Measurements from ENCODE around the gene GID8. TPM values are rescaled to one million over a fixed set of nuclear protein-coding genes. Genes with fewer than 3 reads are reported as not detected.
A peak's percentile ranks its signal among the peaks of the same experiment; 100 is the strongest.

GID8 gene
- total and polyA plus RNA-seq, 2 of the 13 experiments (the other 11 are each of a cell fraction or from before 2014, with no cell fraction given) = 39.6 to 59.8 TPM

DNA sequence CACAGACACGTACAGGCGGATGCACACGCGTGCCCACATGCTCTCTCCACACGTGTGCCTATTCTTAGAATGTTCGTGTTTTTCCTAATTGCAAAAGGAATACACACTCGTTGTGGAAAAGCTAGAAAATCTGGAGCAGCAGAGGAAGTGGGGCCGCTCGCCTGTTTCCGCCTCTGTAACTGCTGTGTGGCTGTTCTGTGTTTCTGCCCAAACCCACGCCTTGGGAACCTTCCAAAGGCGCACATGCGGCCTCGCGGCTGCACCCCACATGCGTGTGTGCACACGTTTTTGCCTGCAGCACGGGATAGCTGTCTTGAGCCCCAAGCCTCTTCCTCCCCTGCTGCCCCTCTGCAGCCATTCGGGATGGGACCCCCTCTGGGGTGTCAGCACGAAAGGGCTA, 26.8 kb downstream of the GID8 start (continued):
- TF ChIP-seq CEBPZ (IDR thresholded peaks at IDR 0.05; ENCODE audit: low read length) = no peak
- TF ChIP-seq ELF4 (CRISPR knock-in tag; IDR thresholded peaks at IDR 0.05; ENCODE audit: borderline replicate concordance) = no peak
- no peak for TF ChIP-seq PHF8 (CRISPR knock-in tag; IDR thresholded peaks at IDR 0.05)
- no peak for TF ChIP-seq CBX1 (IDR thresholded peaks at IDR 0.05; ENCODE audit: low read depth)
- TF ChIP-seq MNT (IDR thresholded peaks at IDR 0.05) = no peak
- TF ChIP-seq ISX (CRISPR knock-in tag; conservative IDR thresholded peaks at IDR 0.05) = no peak
- TF ChIP-seq ZNF710 (CRISPR knock-in tag; IDR thresholded peaks at IDR 0.05; ENCODE audit: borderline replicate concordance) = no peak
- TF ChIP-seq YEATS2 (CRISPR knock-in tag; IDR thresholded peaks at IDR 0.05; ENCODE audit: borderline replicate concordance) = no peak
- no peak for TF ChIP-seq PAXIP1 (CRISPR knock-in tag; conservative IDR thresholded peaks at IDR 0.05)
- no peak for TF ChIP-seq ATF3 (CRISPR knock-in tag; IDR thresholded peaks at IDR 0.05)
- no peak for TF ChIP-seq SIX1 (CRISPR knock-in tag; IDR thresholded peaks at IDR 0.05; ENCODE audit: borderline replicate concordance)
- TF ChIP-seq SMC3 (IDR thresholded peaks at IDR 0.05; ENCODE audit: low read length) = no peak
- no peak for TF ChIP-seq GPN1 (CRISPR knock-in tag; IDR thresholded peaks at IDR 0.05; ENCODE audit: borderline replicate concordance)
- no peak for TF ChIP-seq ARNT2 (CRISPR knock-in tag; IDR thresholded peaks at IDR 0.05; ENCODE audit: low read depth)
- TF ChIP-seq NCOA1 (CRISPR knock-in tag; IDR thresholded peaks at IDR 0.05) = no peak
- no peak for TF ChIP-seq ERF (CRISPR knock-in tag; IDR thresholded peaks at IDR 0.05)
- TF ChIP-seq ZNF451 (CRISPR knock-in tag; IDR thresholded peaks at IDR 0.05) = no peak
- no peak for TF ChIP-seq RFXANK (CRISPR knock-in tag; IDR thresholded peaks at IDR 0.05)
- TF ChIP-seq NRL (CRISPR knock-in tag; IDR thresholded peaks at IDR 0.05; ENCODE audit: borderline replicate concordance) = no peak
- 0 out of 2 replicates have a peak, but pooled peaks have one; percentile 19 for TF ChIP-seq GABPB1 (CRISPR knock-in tag; IDR thresholded peaks at IDR 0.05)
- TF ChIP-seq MZF1 (CRISPR knock-in tag; IDR thresholded peaks at IDR 0.05; ENCODE audit: borderline replicate concordance) = no peak
- TF ChIP-seq MED1 (CRISPR knock-in tag; IDR thresholded peaks at IDR 0.05) = no peak
